GM19328 (cell line): ENCODE measurements around the gene SEC23IP.
"Not testable (repeated sequence)": the region's sequence is repeated elsewhere in the genome, so short reads cannot be mapped to it uniquely, and the experiment has no call there.

Source experiments
- ATAC-seq: cut with Tn5 transposase; IDR thresholded peaks from one replicate; pipeline ENCODE4 v1.9.1; 2021; ENCODE audit warnings: mild to moderate bottlenecking, moderate library complexity; ENCODE audit not compliant: unreplicated experiment

The SEC23IP gene

DNA sequence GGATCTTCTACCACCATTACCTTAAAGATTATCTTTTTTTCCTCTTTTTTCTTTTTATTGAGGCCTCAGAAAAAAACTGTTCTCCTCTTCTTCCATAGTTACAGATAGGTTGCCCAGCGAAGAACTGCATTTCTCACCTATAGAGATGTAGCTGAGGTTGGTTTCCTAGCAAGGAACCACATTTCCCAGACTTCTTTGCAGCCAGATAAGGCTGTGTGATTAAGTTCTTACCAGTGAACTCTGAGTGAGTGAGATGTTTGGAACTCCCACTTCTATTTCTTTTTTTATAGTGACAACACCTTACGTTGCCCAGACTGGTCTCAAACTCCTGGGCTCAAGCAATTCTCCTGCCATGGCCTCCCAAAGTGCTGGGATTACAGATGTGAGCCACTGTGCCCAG is 14.0 kb upstream of the SEC23IP start:
- no peak for ATAC-seq

DNA sequence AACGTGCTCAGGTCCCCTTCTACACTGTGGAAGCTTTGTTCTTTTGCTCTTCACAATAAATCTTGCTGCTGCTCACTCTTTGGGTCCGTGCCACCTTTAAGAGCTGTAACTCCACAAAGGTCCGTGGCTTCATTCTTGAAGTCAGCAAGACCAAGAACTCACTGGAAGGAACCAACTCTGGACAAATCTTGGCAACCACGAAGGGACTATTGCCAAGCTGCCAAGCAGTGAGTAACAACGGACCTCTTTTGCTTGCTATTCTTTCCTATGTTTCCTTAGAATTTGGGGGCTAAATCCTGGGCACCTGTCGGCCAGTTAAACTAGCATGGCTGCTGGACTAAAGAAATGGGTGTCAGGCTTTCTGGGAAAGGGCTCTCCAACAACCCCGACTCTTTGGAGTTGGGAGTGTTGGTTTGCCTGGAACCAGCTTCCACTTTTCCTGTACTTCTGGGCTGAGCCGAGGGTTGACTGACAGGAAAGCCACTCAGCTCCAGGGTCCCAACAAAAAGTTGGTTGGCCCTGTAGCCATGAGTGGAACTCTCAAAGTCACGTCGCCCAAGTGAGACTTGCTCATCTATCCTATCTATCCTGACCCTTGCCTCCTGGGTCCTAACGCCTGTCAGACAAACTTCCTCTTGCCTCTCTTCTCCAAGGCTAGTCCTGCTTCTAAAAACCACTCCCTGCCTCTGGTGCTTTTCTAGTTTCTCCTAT is 8.5 kb upstream of the SEC23IP start:
- ATAC-seq, result not testable (repeated sequence)

DNA sequence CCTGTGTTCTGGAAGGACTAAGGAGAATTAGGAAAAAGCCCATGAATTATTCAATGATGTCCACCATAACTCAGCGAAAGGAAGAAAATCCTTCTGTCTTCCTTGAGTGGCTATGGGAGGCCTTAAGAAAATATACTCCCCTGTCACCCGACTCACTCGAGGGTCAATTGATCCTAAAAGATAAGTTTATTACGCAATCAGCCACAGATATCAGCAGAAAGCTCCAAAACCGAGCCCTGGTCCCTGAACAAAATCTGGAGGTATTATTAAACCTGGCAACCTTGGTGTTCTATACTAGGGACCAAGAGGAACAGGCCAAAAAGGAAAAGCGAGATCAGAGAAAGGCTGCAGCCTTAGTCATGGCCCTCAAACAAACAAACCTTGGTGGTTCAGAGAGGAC is 6.5 kb upstream of the SEC23IP start:
- not testable (repeated sequence) for ATAC-seq

DNA sequence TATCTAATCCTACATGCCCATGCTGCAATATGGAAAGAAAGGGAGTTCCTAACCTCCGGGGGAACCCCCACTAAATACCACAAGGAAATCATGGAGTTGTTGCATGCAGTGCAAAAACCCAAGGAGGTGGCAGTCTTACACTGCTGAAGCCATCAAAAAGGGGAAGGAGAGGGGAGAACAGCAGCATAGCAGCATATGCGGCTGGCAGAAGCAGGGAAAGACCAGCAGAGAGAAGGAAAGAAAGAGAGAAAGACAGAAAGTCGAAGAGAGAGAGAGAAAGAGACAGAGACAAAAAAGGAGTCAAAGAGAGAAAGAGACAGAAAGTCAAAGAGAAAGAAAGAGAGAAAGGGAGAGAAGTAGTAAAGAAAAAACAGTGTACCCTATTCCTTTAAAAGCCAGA is 3.8 kb upstream of the SEC23IP start:
- not testable (repeated sequence) for ATAC-seq

DNA sequence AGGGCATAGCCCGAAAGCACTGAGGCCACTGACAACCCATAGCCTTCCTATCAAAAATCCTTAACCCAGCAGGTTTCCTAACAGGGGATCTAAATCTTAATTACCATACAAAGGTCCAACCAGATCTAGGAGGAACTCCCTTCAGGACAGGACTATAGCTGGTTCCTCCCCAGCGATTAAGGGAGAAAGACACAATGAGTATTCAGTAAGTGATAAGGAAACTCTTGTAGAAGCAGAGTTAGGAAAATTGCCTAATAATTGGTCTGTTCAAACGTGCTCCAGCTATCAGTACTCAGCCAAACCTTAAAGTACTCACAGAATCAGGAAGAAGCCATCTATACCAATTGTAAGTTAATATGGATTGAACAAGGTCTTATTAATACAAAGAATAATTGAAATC is 3.3 kb upstream of the SEC23IP start:
- ATAC-seq, result not testable (repeated sequence)

DNA sequence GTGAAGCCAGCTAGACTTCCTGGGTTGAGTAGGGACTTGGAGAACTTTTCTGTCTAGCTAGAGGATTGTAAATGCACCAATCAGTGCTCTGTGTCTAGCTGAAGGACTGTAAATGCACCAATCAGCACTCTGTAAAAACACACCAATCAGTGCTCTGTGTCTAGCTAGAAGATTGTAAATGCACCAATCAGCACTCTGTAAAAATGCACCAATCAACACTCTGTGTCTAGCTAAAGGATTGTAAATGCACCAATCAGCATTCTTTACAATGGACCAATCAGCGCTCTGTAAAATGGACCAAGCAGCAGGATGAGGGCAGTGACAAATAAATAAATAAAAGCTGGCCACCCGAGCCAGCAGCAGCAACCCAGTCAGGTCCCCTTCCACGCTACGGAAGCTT is 2.2 kb upstream of the SEC23IP start:
- not testable (repeated sequence) for ATAC-seq

DNA sequence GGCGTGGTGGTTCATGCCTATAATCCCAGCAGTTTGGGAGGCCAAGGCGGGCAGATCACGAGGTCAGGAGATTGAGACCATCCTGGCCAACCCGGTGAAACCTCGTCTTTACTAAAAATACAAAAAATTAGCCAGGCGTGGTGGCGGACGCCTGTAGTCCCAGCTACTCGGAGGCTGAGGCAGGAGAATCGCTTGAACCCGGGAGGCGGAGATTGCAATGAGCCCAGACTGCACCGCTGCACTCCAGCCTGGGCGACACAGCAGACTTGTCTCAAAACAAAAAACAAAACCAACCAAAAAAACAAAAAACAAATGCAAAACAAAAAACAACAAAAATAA is 712 bp upstream of the SEC23IP start:
- ATAC-seq, result not testable (repeated sequence)

DNA sequence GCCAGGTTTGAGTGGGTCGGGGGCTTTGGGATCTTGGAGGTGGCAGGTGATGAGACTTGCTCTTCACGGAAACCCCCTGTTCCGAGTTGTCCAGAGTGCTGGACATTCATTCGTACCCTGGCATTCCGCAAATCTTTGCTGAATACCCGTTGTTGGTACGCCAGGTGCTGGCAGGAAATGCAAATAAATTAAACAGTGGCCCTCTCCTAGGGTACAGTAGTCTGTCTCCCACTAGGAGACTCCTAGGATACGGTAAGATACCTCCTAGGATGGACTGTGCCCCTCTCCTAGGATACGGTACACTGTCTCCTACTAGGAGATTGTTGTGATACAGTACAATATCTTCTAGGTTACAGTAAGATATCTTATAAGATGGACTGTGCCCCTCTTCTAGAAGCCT is 544 bp downstream of the SEC23IP start:
- no peak for ATAC-seq

DNA sequence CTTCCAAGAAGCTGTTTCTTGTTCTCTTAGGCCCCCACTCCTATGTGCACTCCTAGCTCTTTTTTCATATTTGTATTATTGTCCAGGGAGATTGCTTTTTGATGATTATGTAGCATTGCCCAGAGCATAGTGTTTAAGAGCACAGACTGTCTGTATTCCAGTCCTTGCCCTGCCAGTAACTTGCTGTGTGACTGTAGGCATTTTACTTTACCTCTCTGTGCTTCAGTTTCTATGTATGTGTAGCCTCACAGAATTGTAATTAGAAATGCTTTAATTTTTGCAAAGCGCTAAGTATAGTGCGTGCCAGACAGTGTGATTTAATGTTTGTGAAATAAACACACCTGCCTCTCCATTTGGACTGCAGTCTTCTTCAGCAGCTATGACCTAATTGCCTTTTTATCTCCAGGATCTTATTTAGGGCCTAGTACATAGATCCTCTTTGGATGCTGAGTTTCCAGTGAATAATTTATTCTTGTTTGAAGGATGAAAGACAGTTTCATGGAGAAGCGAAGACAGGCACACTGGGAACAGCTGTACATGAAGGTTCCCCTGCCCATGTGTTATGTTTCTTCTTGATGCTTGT is 1.4 kb downstream of the SEC23IP start:
- ATAC-seq, result no peak

DNA sequence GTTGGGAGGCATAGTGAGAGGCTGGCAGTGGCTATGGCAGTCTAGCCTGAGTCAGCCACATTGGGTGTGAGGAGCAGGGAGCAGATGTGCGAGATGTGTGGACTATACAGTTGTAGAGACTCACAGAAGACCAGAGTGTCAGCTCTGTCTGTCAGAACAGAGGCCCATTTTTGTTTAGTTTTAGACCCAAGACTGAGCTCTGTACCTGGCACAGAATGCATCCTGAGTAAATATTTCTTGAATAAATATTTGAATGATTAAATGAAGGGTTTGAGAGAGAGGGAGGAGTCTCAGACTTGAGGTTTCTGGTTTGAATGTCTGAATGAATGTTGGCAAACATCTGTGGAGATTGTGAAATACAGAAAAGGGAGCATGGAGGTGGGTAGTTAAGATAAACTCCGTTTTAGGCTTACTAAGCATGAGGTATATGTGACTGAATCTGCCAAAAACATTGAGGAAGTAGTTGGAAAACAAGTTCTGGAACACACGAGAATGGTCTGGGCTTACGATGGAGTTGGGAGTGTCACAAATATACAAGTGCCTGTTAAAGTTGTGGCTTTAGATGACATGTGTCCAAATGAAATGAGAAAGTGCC is 3.6 kb downstream of the SEC23IP start:
- ATAC-seq, result no peak

DNA sequence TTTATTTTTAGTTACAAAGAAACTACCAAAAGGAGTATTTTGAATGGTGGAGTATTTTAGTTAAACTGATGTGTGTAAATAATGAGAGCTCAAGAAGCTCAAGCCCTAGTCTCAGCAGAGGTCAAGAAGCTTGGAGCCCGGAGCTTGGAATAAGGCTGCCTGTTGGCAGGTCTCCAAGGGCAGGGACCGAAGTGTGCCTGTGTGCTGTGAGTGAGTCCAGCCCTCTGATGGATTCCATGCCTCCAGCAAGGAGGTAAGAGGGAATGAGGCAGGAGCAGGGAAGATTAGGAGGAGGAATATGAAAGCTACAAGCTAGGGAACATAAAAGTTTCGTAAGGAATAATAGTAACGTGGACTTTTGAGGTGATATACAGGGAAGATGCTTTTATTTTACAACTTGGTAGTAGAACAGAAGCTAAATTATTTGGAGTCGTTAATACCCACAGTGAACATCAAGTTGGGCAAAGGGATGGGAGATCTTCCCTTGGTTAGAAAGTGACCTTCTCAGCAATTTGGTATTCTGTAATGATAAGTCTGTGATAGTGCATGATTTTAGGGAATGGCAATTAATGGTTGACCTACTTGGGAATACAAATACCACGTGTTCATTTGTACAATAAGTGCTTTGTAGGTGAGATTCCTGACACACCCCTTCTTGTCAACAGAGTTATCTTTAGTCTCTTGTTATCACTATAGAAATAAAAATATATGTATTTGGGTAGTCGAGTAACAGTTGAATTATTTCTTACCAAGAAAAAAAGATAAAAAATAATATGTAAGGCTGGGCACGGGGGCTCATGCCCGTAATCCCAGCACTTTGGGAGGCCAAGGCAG is 4.6 kb downstream of the SEC23IP start:
- ATAC-seq, result no peak

DNA sequence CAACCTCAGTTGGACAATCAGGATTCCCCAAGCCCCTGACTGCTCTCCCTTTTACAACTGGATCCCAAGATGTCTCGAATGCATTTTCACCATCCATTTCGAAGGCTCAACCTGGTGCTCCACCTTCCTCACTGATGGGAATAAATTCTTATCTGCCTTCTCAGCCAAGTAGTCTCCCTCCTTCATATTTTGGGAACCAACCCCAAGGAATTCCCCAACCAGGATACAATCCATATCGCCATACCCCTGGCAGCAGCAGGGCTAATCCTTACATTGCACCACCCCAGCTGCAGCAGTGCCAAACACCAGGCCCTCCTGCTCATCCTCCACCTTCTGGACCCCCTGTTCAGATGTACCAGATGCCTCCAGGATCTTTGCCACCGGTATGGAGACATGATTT is 6.0 kb downstream of the SEC23IP start:
- no peak for ATAC-seq

DNA sequence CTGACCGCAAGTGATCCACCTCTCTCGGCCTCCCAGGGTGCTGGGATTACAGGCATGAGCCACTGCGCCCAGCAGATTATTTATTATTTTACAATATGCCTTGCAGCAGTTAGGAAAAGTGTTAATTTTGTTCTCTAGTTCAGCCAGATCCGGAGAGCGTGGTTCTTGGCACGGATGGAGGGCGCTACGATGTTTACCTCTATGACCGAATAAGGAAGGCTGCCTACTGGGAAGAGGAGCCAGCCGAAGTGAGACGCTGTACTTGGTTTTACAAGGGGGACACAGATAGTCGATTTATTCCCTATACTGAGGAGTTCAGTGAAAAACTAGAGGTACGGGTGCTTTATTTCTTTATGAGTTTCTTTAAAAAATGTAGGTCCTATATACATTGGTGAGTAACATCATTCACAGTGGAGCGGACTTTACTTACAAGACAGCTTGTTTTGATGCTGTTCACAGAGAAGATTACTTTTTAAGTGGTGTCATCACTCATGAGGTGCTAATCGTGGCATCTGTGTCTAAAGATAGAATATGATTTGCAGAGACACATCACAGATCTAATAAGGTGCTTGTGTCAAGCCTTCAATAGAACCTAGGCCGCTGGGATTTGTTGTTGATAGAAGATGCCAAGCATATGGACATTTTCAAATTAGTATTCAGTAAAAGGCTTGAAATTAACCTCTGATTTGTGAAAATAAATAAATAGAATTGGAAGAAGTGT is 11.6 kb downstream of the SEC23IP start:
- no peak for ATAC-seq

DNA sequence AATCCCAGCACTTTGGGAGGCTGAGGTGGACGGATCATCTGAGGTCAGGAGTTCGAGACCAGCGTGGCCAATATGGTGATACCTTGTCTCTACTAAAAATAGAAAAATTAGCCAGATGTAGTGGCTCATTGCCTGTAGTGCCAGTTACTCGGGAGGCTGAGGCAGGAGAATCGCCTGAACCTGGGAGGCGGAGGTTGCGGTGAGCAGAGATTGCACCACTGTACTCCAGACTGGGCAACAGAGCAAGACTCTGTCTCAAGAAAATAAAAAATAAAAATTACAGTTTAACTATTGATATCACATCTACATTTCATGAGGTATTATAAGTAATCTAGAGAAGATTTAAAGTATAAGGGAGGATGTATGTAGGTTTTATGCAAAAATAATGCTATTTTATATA is 15.2 kb downstream of the SEC23IP start:
- not testable (repeated sequence) for ATAC-seq

DNA sequence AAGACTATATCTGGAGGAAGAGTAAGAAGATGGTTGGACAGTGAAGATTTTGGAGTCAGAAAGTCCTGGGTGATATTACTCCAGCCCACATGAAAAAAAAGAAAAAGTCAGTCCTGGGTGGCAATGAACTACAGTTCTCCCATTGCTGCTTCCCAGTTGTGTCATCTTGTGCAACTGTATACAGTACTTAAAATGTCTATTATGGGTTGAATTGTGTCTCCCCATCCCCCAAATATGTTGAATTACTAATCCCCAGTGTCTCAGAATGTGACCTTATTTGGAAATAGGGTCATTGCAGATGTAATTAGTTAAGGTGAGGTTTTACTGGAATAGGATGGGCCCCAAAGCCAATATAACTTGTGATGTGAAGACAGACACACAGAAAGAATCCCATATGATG is 15.6 kb downstream of the SEC23IP start:
- ATAC-seq, result no peak

DNA sequence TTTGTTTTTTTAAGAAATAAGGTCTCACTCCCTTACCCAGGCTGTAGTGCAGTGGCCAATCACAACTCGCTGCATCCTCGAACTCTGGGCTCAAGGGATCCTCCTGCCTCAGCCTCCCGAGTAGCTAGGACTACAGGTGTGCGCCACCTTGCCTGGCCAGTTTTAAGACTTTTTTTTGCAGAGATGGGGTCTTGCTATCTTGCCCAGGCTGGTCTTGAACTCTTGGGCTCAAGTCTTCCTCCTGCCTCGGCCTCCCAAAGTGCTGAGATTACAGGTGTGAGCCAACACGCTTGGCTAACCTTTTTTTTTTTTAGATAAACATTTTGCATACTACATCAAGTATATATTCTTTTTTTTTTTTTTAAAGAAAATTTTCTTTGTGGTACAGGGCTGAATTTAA is 18.2 kb downstream of the SEC23IP start:
- no peak for ATAC-seq

DNA sequence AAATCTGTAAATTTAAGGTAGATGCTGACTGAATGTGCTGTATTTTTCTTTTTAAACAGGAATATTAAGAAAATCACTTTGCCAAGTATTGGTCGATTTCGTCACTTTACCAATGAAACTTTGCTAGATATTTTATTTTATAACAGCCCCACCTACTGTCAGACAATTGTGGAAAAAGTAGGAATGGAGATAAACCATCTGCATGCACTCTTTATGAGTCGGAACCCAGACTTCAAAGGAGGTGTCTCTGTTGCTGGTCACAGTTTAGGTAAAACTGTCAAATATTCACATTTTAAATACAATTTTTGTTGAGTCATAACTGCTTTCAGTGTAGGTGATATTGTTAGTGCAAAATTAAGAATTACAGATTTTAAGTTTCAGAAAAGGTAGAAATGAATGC is 25.2 kb downstream of the SEC23IP start:
- no peak for ATAC-seq

DNA sequence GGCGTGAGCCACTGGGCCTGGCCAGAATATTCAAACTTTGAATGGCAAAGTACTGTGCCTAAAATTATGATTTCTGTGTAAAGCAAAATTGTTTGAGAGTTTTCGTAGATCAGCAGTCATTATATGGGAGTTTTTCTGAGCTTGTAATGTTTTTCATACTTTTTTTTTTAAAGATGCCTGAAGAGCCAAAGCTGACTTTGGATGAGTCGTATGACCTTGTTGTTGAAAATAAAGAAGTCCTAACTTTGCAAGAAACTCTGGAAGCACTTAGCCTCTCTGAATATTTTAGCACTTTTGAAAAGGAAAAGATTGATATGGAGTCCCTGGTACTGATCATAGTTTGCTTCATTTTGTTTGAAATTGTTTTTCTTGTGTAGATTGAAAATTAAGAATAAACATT is 26.7 kb downstream of the SEC23IP start:
- no peak for ATAC-seq

DNA sequence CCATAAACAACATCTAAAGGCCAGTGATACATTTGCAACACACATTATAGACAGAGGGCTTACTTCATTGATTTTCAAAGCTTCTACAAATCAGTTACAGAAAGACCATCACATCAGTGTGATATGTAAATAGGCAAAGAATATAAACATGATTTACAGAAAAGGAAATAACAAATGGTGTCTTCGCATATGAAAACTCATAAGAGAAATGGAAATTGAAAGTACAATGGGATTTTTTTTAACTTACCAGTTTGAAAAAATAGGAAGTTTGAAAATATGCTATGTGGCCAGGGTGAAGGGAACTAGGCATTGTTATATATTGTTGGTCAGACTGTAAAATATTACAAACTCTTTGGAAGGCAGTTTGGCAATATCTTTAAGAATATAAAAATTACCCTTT is 27.3 kb downstream of the SEC23IP start:
- ATAC-seq, result no peak

DNA sequence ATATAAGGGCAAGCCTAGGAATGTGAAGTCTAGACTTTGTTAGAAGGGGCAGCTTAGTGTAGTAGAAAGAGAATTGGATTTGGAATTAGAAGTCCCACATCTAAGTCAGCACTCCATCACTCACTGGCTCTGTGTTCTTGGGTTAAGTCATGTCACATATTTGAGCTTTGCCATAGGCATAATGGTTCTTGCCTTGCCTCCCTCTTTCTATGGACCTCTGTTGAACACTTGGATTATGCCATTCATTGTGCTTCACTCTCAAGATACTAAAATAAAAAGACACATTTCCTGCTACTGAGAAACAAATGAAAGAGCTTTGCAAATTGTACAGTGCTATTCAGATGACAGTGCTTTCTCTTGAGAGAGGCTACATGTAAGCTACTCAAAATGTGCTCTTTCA is 35.9 kb downstream of the SEC23IP start:
- no peak for ATAC-seq

DNA sequence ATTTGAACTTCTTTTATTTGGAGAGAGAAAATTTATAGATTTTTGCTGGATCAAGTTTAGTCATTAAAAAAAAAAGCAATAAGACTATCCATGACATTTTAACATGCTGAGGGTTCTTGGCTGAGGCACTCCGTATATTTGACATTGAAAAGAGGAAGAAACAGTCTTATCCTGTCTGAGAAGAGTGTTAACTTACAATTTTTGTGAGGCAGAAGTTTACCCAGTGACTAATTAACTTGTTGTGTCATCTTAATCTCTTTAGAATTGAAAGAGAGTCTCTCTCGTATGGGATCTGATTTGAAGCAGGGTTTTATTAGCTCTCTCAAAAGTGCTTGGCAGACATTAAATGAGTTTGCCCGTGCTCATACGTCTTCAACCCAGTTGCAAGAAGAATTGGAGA is 39.3 kb downstream of the SEC23IP start:
- no peak for ATAC-seq
